ENCODE data around the gene TMEM26. TPM values are rescaled to one million over a fixed set of nuclear protein-coding genes. Genes with fewer than 3 reads are reported as not detected.
A peak's percentile ranks its signal among the peaks of the same experiment; 100 is the strongest.

The TMEM26 gene
- total and polyA plus RNA-seq, 9 of the 15 experiments (the other 6 are each of a cell fraction or from before 2014, with no cell fraction given): not detected

GRCh38 chr10:61460835-61461234 is 7.7 kb upstream of the TMEM26 start (continued):
- TF ChIP-seq MED1 (CRISPR knock-in tag; IDR thresholded peaks at IDR 0.05; ENCODE audit: borderline replicate concordance): no peak
- TF ChIP-seq CTBP1 (IDR thresholded peaks at IDR 0.05; ENCODE audit: borderline replicate concordance): peak; percentile 54; the same call in 1 of the 2 replicates
- peak; percentile 60; the same call in 1 of the 2 replicates for TF ChIP-seq TAL1 (IDR thresholded peaks at IDR 0.05)
- TF ChIP-seq IFI16 (CRISPR knock-in tag; IDR thresholded peaks at IDR 0.05): no peak
- TF ChIP-seq ZNF3 (CRISPR knock-in tag; IDR thresholded peaks at IDR 0.05): no peak
- no peak for TF ChIP-seq NFIX (CRISPR knock-in tag; IDR thresholded peaks at IDR 0.05; ENCODE audit: low read depth)
- TF ChIP-seq YBX1 (IDR thresholded peaks at IDR 0.05): no peak
- no peak for TF ChIP-seq RAD51 (IDR thresholded peaks at IDR 0.05; ENCODE audit: borderline replicate concordance, low read depth)
- no peak for TF ChIP-seq SAFB2 (IDR thresholded peaks at IDR 0.05; ENCODE audit: borderline replicate concordance, low read depth, low read length, severe bottlenecking)
- no peak for TF ChIP-seq BRF2 (IDR thresholded peaks at IDR 0.05; ENCODE audit: borderline replicate concordance, insufficient read depth, insufficient read length)
- peak; percentile 20; the same call in 1 of the 2 replicates for TF ChIP-seq SMARCA4 (IDR thresholded peaks at IDR 0.05)
- peak in 1 of 2 experiments; percentile 56; a peak in 1 of 4 replicates for TF ChIP-seq TRIM24 (IDR thresholded peaks at IDR 0.05)
- no peak for TF ChIP-seq ZNF140 (CRISPR knock-in tag; IDR thresholded peaks at IDR 0.05)
- no peak for TF ChIP-seq CBX1 (IDR thresholded peaks at IDR 0.05; ENCODE audit: low read depth)
- no peak for TF ChIP-seq EHMT2 (IDR thresholded peaks at IDR 0.05)
- 0 out of 2 replicates have a peak, but pooled peaks have one; percentile 33 for TF ChIP-seq L3MBTL2 (IDR thresholded peaks at IDR 0.05)
- TF ChIP-seq NCOA6 (IDR thresholded peaks at IDR 0.05): no peak
- 0 out of 4 replicates have a peak, but pooled peaks of 1 of the 2 experiments have one; percentile 13 for TF ChIP-seq RCOR1 (IDR thresholded peaks at IDR 0.05; ENCODE audit: borderline replicate concordance in 1 of 2, low read depth in 2 of 2, low read length in 2 of 2)
- TF ChIP-seq ETS2 (tag; IDR thresholded peaks at IDR 0.05; ENCODE audit: borderline replicate concordance, poor library complexity, severe bottlenecking): no peak
- peak; percentile 49; the same call in 1 of the 2 replicates for TF ChIP-seq TCF3 (CRISPR knock-in tag; IDR thresholded peaks at IDR 0.05)
- no peak for TF ChIP-seq ZNF184 (CRISPR knock-in tag; IDR thresholded peaks at IDR 0.05)
- 0 out of 2 replicates have a peak, but pooled peaks have one; percentile 32 for TF ChIP-seq THRB (CRISPR knock-in tag; conservative IDR thresholded peaks at IDR 0.05)
- no peak for TF ChIP-seq ZNF134 (CRISPR knock-in tag; conservative IDR thresholded peaks at IDR 0.05)
- no peak for TF ChIP-seq NCOA2 (IDR thresholded peaks at IDR 0.05; ENCODE audit: partially characterized antibody in 2 of 2)
- no peak for TF ChIP-seq MTA2 (IDR thresholded peaks at IDR 0.05; ENCODE audit: low read depth)
- no peak for TF ChIP-seq PREB (CRISPR knock-in tag; IDR thresholded peaks at IDR 0.05)
- TF ChIP-seq ATF1 (CRISPR knock-in tag; IDR thresholded peaks at IDR 0.05): no peak
- TF ChIP-seq ATF1 (tag; IDR thresholded peaks at IDR 0.05): no peak
- no peak for TF ChIP-seq FIP1L1 (IDR thresholded peaks at IDR 0.05; ENCODE audit: low read depth, low read length, poor library complexity, severe bottlenecking)
- TF ChIP-seq NR2F6 (CRISPR knock-in tag; IDR thresholded peaks at IDR 0.05): no peak
- TF ChIP-seq FOSL1 (tag; conservative IDR thresholded peaks at IDR 0.05): peak; percentile 87
